Measurements from ENCODE around the gene CRELD2.

DNA sequence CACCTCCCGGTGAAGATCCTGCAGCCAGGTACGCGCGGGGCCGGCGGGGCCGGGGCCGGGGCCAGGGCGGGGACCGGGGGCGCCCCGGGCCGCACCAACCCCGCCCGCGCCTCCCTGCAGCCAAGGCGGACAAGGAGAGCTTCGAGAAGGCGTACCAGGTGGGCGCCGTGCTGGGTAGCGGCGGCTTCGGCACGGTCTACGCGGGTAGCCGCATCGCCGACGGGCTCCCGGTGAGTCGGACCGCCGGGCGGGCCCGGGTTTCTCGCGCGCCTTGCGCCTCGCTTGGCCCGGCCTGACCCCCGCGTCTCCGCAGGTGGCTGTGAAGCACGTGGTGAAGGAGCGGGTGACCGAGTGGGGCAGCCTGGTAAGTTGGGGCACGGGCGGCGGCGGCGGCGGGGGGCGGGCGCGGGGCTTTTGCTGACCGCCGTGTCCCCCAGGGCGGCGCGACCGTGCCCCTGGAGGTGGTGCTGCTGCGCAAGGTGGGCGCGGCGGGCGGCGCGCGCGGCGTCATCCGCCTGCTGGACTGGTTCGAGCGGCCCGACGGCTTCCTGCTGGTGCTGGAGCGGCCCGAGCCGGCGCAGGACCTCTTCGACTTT is 42.7 kb downstream of the CRELD2 start:
- TF ChIP-seq, protein P1, sequence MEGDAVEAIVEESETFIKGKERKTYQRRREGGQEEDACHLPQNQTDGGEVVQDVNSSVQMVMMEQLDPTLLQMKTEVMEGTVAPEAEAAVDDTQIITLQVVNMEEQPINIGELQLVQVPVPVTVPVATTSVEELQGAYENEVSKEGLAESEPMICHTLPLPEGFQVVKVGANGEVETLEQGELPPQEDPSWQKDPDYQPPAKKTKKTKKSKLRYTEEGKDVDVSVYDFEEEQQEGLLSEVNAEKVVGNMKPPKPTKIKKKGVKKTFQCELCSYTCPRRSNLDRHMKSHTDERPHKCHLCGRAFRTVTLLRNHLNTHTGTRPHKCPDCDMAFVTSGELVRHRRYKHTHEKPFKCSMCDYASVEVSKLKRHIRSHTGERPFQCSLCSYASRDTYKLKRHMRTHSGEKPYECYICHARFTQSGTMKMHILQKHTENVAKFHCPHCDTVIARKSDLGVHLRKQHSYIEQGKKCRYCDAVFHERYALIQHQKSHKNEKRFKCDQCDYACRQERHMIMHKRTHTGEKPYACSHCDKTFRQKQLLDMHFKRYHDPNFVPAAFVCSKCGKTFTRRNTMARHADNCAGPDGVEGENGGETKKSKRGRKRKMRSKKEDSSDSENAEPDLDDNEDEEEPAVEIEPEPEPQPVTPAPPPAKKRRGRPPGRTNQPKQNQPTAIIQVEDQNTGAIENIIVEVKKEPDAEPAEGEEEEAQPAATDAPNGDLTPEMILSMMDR (IDR thresholded peaks at IDR 0.05): peak in 1 of 4 experiments; percentile 24
- TF ChIP-seq POLR2A (IDR thresholded peaks at IDR 0.05): no peak
- no peak for TF ChIP-seq POLR2AphosphoS5 (IDR thresholded peaks at IDR 0.05)

Data from prostate gland (tissue), 2 donors.